PFSK-1 (cell line): ENCODE data around the gene RRP8.

Source experiments
- FOXP2 ChIP-seq: optimal IDR thresholded peaks from 2 replicates; pipeline ENCODE3; 2011; ENCODE audit warnings: borderline replicate concordance, control low read depth, inconsistent platforms; ENCODE audit not compliant: insufficient read depth; ENCODE audit errors: extremely low read length, extremely low read depth
- POLR2AphosphoS5 ChIP-seq: IDR thresholded peaks from 2 replicates; pipeline ENCODE4 v1.6.1; 2012; ENCODE audit warnings: low read depth, mild to moderate bottlenecking, control low read depth, low read length, moderate library complexity
- SIN3A ChIP-seq: IDR thresholded peaks from 2 replicates; pipeline ENCODE4 v1.6.1; 2012; ENCODE audit warnings: mild to moderate bottlenecking, low read length, moderate library complexity, borderline replicate concordance; ENCODE audit not compliant: insufficient read depth
- TAF1 ChIP-seq: IDR thresholded peaks from 2 replicates; pipeline ENCODE4 v1.6.1; 2012; ENCODE audit warnings: low read length, control low read depth, borderline replicate concordance; ENCODE audit not compliant: insufficient read depth
- TF ChIP-seq, protein P1 (sequence below), 2 experiments: IDR thresholded peaks; 2 replicates each; pipeline versions ENCODE4 v1.6.1 to v1.8.0; 2011 to 2012; ENCODE audit warnings: low read depth in 2 of 2, low read length in 2 of 2, control low read depth in 1 of 2, inconsistent platforms in 1 of 2, mild to moderate bottlenecking in 1 of 2, moderate library complexity in 1 of 2; ENCODE audit not compliant: insufficient read depth in 1 of 2

RRP8 gene

DNA sequence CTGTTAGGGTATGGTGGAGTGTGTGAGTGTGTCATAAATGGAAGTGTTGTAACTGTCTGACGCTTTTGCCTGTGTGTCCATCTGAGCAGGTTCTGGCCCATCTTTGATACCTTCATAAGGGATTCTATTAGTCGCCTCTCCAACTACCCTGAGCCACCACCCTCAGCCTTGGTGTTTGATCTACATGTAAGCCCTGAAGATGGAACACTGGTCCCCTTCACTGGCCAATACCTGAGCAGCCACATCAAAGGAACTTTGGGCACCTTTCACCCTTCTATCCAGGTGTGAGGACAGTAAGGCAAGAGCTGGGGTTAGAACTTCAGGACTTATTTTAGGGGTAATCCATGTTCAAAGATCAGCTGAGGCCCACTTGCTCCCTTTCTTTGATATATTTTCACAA is 55.3 kb downstream of the RRP8 start:
- no peak for TF ChIP-seq POLR2AphosphoS5
- no peak for TF ChIP-seq FOXP2
- TF ChIP-seq TAF1: no peak
- TF ChIP-seq, protein P1, sequence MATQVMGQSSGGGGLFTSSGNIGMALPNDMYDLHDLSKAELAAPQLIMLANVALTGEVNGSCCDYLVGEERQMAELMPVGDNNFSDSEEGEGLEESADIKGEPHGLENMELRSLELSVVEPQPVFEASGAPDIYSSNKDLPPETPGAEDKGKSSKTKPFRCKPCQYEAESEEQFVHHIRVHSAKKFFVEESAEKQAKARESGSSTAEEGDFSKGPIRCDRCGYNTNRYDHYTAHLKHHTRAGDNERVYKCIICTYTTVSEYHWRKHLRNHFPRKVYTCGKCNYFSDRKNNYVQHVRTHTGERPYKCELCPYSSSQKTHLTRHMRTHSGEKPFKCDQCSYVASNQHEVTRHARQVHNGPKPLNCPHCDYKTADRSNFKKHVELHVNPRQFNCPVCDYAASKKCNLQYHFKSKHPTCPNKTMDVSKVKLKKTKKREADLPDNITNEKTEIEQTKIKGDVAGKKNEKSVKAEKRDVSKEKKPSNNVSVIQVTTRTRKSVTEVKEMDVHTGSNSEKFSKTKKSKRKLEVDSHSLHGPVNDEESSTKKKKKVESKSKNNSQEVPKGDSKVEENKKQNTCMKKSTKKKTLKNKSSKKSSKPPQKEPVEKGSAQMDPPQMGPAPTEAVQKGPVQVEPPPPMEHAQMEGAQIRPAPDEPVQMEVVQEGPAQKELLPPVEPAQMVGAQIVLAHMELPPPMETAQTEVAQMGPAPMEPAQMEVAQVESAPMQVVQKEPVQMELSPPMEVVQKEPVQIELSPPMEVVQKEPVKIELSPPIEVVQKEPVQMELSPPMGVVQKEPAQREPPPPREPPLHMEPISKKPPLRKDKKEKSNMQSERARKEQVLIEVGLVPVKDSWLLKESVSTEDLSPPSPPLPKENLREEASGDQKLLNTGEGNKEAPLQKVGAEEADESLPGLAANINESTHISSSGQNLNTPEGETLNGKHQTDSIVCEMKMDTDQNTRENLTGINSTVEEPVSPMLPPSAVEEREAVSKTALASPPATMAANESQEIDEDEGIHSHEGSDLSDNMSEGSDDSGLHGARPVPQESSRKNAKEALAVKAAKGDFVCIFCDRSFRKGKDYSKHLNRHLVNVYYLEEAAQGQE (IDR thresholded peaks at IDR 0.05; ENCODE audit: insufficient read depth in 1 of 2, low read depth in 2 of 2, low read length in 2 of 2): no peak
- no peak for TF ChIP-seq SIN3A

DNA sequence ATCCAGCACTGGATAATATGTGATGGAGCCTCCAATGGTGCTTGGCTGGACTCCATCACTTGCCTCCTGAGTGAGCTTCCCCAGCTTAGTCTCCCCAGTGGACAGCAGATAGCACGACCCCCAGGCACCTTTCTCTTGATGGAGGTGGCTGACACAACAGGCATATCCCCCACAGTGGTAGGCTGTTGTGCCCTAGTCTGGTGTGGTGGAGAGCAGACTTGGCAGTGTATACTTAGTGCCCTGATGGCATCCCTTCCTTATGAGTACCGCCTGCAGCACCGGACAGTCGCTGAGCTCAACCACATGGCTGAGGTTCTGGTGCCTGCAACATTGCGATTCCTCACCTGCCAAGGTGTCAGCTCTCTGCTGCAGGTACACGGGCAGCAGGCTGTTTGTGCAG is 56.2 kb downstream of the RRP8 start:
- TF ChIP-seq POLR2AphosphoS5: no peak
- no peak for TF ChIP-seq TAF1

DNA sequence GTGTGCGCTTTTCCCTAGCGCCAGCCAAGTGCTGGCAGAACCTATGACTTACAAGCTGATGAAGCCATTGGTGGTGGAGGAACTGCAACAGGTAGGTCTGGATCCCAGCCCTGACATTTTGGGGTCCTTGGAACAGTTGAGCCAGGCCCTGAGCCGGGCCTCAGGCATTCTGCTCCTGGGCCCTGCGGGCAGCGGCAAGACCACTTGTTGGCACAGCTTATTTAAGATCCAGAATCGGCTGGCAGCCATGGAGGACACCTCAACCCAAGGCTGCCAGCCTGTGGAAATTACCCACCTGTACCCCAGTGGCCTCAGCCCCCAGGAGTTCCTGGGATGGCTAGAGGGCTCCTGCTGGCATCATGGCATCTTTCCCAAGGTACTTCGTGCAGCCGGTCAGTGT is 56.7 kb downstream of the RRP8 start:
- TF ChIP-seq, protein P1 (IDR thresholded peaks at IDR 0.05; ENCODE audit: insufficient read depth in 1 of 2, low read depth in 2 of 2, low read length in 2 of 2): no peak
- no peak for TF ChIP-seq TAF1
- TF ChIP-seq FOXP2: no peak
- no peak for TF ChIP-seq POLR2AphosphoS5
- TF ChIP-seq SIN3A: no peak

DNA sequence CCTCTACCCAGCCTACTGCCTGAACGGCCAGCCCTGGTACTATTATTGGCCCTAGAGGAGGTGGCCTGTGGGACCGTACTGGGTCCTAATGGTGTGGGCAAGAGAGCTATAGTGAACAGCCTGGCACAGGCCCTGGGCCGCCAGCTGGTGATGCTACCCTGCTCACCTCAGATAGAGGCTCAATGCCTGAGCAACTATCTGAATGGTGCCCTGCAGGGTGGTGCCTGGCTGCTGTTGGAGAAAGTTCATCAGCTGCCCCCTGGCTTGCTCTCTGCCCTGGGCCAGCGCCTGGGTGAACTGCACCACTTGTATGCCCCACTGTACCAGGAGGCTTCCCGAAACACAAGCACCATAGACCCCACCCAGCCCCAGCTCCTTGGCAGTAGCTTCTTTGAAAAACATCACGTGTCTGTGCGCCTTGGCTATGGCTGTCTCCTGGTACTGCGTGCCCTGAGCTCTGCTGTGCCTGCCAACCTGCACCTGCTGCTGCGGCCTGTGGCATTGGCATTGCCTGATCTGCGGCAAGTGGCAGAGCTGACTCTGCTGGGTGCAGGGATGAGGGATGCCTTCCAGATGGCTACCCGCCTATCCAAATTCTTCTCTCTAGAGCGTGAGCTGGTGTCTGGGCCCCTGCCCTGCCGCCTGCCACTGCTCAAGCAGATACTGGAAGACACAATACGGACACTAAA is 57.4 kb downstream of the RRP8 start:
- TF ChIP-seq FOXP2 (no peak), SIN3A (no peak), TAF1 (no peak), POLR2AphosphoS5 (no peak)
- TF ChIP-seq, protein P1 (IDR thresholded peaks at IDR 0.05; ENCODE audit: insufficient read depth in 1 of 2, low read depth in 2 of 2, low read length in 2 of 2): no peak
